Sigmoid colon (tissue), 3 donors: ENCODE results near the gene ZNF710.

Experiments used
- POLR2A ChIP-seq, 2 donors: fragments of 450-650 bp; IDR thresholded peaks; one replicate each; pipeline ENCODE4 v1.6.1; 2016; ENCODE audit warnings: antibody characterized with exemption in 2 of 2, mild to moderate bottlenecking in 2 of 2, moderate library complexity in 2 of 2
- TF ChIP-seq, protein P1 (sequence below), 4 experiments: fragments of 450-650 bp in 3 of 4; fragments of 200-600 bp in 1 of 4; IDR thresholded peaks; one replicate each; pipeline ENCODE4 v1.5.1; 2016 to 2019; ENCODE audit warnings: antibody characterized with exemption in 4 of 4, mild to moderate bottlenecking in 3 of 4, moderate library complexity in 2 of 4

DNA sequence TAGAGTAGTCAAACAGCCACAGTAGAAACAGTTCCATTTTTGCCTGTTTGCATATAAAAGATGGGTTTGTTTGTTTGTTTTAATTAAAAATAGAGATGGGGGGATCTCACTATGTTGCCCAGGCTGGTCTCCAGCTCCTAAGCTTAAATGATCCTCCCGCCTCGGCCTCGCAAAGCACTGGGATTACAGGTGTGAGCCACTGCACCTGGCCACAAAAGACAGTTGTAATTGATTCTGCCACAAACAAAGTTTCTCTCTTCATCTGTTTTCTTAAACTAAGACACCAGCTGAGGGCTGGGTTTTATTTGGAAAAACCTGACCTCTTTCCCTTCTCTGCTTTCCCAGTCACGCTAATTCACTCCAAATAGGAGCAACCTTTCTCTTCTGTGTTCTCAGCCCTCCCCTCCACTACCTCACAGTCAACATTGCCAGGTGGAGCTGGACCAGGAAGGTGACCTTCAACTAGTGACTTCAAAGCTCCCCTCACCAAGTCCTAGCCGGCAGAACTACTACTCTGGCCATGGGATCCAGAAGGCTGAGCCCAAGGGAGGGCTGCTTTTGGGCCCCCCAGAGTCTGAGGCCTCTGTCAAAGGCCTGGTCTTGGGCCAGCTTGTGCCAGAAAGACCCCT is 102.7 kb downstream of the ZNF710 start:
- TF ChIP-seq, protein P1, sequence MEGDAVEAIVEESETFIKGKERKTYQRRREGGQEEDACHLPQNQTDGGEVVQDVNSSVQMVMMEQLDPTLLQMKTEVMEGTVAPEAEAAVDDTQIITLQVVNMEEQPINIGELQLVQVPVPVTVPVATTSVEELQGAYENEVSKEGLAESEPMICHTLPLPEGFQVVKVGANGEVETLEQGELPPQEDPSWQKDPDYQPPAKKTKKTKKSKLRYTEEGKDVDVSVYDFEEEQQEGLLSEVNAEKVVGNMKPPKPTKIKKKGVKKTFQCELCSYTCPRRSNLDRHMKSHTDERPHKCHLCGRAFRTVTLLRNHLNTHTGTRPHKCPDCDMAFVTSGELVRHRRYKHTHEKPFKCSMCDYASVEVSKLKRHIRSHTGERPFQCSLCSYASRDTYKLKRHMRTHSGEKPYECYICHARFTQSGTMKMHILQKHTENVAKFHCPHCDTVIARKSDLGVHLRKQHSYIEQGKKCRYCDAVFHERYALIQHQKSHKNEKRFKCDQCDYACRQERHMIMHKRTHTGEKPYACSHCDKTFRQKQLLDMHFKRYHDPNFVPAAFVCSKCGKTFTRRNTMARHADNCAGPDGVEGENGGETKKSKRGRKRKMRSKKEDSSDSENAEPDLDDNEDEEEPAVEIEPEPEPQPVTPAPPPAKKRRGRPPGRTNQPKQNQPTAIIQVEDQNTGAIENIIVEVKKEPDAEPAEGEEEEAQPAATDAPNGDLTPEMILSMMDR (IDR thresholded peaks at IDR 0.05), result no peak
- no peak for TF ChIP-seq POLR2A (IDR thresholded peaks at IDR 0.05)
